Activated T-cell treated with anti-CD3 and anti-CD28 coated beads, Interleukin-2, amount 50 U/mL, for 72 hours (primary cell): ENCODE data around the gene COL9A3. TPM values are rescaled to one million over a fixed set of nuclear protein-coding genes. Genes with fewer than 3 reads are reported as not detected.

Experiments
- ATAC-seq, 2 donors: fragments of 150-1000 bp; cut with Tn5 transposase; replicated peaks in 1 of 2; 2 replicates each; pipeline ENCODE4 v1.10.0; 2021; ENCODE audit warnings: moderate library complexity in 2 of 2, mild to moderate bottlenecking in 1 of 2
- DNase-seq, 2 donors: peaks; one replicate each; pipeline ENCODE4 v3.0.0; 2021 to 2022; ENCODE audit warnings: mixed read lengths in 1 of 2
- H3K27ac Mint-ChIP-seq: one replicate; pipeline ENCODE4 v1.8.0; 2022; ENCODE audit warnings: mild to moderate bottlenecking, moderate library complexity, mixed read lengths
- H3K27me3 Mint-ChIP-seq: one replicate; pipeline ENCODE4 v1.8.0; 2022; ENCODE audit warnings: low read depth, mixed read lengths
- H3K36me3 Mint-ChIP-seq, 2 donors: one replicate each; pipeline ENCODE4 v1.8.0; 2022; ENCODE audit warnings: mixed read lengths in 2 of 2, mild to moderate bottlenecking in 1 of 2; ENCODE audit not compliant: insufficient read depth in 2 of 2
- H3K4me1 Mint-ChIP-seq: one replicate; pipeline ENCODE4 v1.8.0; 2022; ENCODE audit warnings: low read depth, mixed read lengths
- H3K4me3 Mint-ChIP-seq, 2 donors: one replicate each; pipeline ENCODE4 v1.8.0; 2022; ENCODE audit warnings: mild to moderate bottlenecking in 2 of 2, mixed read lengths in 2 of 2, moderate library complexity in 2 of 2
- H3K9me3 Mint-ChIP-seq, 2 donors: one replicate each; pipeline ENCODE4 v1.8.0; 2022; ENCODE audit warnings: mixed read lengths in 2 of 2
- total RNA-seq, 2 donors: library from RNA; stranded (reverse); gene quantifications; one replicate each; pipeline ENCODE4 v1.2.3, GENCODE V29; 2022

COL9A3 gene
- total RNA-seq, 2 donors from 2014 or later, result 0.31 to 0.46 TPM

DNA sequence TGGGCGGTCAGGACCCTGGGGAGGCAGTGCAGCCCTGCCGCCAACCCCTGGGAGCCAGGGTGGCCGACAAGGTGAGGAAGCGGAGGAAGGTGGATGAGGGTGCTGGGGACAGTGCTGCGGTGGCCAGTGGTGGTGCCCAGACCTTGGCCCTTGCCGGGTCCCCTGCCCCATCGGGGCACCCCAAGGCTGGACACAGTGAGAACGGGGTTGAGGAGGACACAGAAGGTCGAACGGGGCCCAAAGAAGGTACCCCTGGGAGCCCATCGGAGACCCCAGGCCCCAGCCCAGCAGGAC, 4.0 kb upstream of the COL9A3 start:
- no peak for ATAC-seq
- DNase-seq, result no peak
- H3K36me3 Mint-ChIP-seq, result peaks cover 0 to 4% of the 10 kb centered on the region in 2 donors
- peaks cover 17% of the 10 kb centered on the region for H3K27me3 Mint-ChIP-seq
- no peaks in the 10 kb centered on the region for H3K9me3 Mint-ChIP-seq
- peaks cover 13% of the 10 kb centered on the region for H3K4me1 Mint-ChIP-seq
- no peak overlapping the region for H3K27ac Mint-ChIP-seq
- H3K4me3 Mint-ChIP-seq, result no peak overlapping the region

DNA sequence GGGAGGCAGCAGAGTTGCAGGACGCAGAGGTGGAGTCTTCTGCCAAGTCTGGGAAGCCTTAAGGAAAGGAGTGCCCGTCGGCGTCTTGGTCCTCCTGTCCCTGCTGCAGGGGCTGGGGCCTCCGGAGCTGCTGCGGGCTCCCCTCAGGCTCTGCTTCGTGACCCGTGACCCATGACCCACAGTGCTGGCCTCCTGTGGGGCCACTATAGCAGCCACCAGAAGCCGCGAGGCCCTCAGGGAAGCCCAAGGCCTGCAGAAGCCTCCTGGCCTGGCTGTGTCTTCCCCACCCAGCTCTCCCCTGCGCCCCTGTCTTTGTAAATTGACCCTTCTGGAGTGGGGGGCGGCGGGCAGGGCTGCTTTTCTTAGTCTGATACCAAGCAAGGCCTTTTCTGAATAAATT, 3.3 kb upstream of the COL9A3 start:
- Mint-ChIP-seq H3K27ac (no peak overlapping the region), H3K9me3 (no peaks in the 10 kb centered on the region), H3K4me3 (no peak overlapping the region), H3K36me3 (peaks cover 0 to 3% of the 10 kb centered on the region in 2 donors), H3K4me1 (peaks cover 7% of the 10 kb centered on the region), H3K27me3 (peaks cover 17% of the 10 kb centered on the region)
- no peak for ATAC-seq
- DNase-seq, result no peak

DNA sequence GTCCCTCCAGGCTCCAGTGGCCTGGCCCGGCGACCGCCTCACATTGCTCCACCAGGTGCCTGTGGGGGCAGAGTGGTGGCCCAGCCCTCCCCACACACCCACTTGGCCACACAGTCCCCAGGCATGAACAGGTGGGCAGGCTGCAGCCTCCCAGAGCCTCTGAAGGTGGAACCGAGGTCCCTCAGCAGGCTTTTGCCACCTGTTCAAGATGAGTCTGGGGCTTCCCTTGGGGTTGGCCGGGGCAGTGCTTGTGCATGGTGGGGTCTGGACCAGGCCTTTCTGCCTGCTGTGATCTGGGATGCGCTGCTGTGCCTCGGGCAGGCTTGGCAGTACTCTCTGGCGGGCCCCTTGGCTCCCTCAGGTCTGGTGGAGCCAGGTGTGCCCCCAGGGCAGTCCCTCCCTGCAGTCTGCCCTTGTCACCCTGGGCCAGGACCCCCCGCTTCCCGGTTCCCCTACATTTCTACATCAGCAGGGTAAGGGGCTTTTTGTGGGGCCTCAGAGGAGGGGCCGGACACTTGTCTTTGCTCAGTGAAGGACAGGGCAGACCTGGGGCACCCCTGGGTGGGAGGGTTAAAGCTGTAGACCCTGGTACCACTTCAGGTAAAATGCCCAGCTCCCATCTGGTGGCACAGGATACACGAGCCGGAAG, 2.7 kb upstream of the COL9A3 start:
- Mint-ChIP-seq H3K4me1 (peaks cover 7% of the 10 kb centered on the region), H3K4me3 (no peak overlapping the region), H3K36me3 (peaks cover 0 to 3% of the 10 kb centered on the region in 2 donors), H3K27ac (no peak overlapping the region), H3K9me3 (no peaks in the 10 kb centered on the region), H3K27me3 (peaks cover 17% of the 10 kb centered on the region)
- no peak for ATAC-seq
- no peak for DNase-seq

DNA sequence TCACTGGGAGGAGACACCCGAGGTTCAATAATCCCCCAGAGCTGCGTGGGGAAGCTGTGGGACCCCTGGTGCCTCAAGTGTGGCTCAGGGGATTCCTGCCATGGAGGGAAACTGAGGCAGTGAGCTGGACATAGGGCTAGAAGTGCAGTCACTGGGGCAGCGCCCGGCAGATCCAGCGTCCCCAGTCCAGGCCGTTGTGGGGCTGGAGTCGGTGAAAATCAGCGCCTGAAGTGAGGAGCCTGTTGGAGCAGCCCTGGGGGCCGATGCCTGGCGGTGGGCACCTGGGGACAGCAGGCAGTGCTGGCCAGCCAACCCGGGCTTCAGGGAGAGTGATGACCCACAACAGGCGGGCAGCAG, 2.2 kb upstream of the COL9A3 start:
- Mint-ChIP-seq H3K36me3 (peaks cover 0 to 3% of the 10 kb centered on the region in 2 donors), H3K27ac (no peak overlapping the region)

DNA sequence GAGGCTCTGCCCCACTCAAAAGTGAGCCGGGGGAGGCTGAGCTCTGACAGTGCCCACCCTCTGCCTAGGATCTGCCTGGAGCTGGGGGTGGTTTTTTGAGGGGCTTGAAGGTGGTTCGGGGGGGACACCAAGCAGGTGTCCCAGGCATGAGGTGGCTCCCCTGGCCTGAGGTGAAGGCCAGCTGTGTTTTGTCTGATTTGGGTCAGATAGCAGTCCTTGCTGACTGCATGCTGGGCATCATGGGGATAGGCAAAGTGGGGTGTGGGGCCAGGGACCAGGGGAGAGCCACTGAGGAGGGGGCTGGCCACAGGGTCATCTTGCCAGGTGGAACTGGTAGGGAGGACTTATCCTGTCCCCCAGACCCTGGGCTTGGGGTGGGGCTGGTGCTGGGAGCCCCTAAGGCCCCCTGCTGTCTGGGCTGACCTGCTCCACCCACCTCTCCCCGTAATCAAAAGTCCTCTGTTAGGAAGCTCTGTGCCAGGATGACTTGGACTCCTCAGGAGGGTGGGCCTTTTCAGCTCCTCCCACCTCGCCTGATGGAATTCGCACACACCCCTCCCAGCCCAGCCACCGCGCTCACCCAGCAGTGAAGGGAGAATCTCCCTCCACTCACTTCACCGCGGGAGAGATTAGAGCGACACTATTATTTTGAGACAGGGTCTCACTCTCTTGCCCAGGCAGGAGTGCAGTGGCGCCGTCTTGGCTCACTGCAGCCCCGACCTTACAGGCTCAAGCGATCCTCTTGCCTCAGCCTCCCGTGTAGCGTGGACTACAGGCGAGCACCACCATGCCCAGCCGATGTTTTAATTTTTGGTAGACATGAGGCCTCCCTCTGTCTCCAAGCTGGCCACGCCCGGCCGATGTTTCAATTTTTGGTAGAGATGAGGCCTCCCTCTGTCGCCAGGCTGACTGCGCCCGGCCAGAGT, 1.5 kb upstream of the COL9A3 start:
- peaks cover 17% of the 10 kb centered on the region for H3K27me3 Mint-ChIP-seq
- no peak for ATAC-seq
- H3K36me3 Mint-ChIP-seq, result peaks cover 0 to 3% of the 10 kb centered on the region in 2 donors
- H3K27ac Mint-ChIP-seq, result no peak overlapping the region
- H3K4me3 Mint-ChIP-seq, result no peak overlapping the region
- no peak for DNase-seq
- peaks cover 7% of the 10 kb centered on the region for H3K4me1 Mint-ChIP-seq
- no peaks in the 10 kb centered on the region for H3K9me3 Mint-ChIP-seq

More for the DNA sequence above, 2.2 kb upstream of the COL9A3 start:
- Mint-ChIP-seq H3K9me3 (no peaks in the 10 kb centered on the region), H3K4me3 (no peak overlapping the region), H3K27me3 (peaks cover 17% of the 10 kb centered on the region), H3K4me1 (peaks cover 7% of the 10 kb centered on the region)
- DNase-seq (no peak), ATAC-seq (no peak)

DNA sequence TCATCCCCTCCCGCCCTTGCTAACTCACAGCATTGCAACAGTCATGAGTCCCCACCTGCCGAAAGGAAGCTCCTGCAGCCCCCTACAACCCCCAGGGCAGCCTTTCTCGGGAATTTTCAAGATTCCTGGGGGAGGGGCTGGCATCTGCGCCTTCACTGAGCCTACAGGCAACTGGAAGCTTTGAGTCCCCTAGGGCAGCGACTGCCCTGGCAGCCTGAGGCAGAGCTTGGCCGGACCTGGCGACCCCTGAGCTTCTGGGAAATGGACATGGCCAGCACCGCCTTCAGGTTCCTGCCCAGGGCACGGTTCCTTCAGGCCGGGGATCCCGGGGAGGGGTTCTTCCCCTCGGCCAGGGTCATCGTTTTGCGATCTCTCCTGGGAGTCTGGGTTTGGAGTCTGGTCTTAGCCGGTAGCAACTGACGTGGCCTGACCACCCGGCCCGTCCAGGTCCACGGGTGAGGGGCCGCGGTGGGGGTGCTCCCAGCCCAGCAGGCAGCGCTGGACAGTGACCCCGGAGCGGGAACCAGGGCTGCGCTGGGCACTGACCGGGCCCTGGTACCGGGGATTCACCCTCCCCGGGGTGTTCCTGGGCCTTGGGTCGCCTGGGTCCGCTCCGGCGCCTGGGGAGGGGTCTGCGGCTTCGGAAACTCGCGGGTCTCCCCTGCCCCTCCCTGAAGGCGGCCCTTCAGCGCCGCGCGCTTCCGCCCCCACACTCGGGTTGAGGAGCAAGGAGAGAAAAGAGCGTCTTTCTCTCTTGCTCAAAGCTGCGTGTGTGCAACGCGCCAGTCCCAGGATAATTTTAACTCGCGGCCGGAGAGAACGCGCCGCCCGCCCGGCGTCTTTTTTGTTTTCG, 593 bp upstream of the COL9A3 start:
- peak in 1 of 2 donors; percentile 46 for ATAC-seq
- Mint-ChIP-seq H3K4me1 (peaks cover 7% of the 10 kb centered on the region), H3K36me3 (peaks cover 0 to 3% of the 10 kb centered on the region in 2 donors), H3K4me3 (peak overlapping the region in 1 of 2 donors; percentile 61), H3K9me3 (no peaks in the 10 kb centered on the region), H3K27ac (no peak overlapping the region), H3K27me3 (peaks cover 17% of the 10 kb centered on the region)
- DNase-seq, result no peak

DNA sequence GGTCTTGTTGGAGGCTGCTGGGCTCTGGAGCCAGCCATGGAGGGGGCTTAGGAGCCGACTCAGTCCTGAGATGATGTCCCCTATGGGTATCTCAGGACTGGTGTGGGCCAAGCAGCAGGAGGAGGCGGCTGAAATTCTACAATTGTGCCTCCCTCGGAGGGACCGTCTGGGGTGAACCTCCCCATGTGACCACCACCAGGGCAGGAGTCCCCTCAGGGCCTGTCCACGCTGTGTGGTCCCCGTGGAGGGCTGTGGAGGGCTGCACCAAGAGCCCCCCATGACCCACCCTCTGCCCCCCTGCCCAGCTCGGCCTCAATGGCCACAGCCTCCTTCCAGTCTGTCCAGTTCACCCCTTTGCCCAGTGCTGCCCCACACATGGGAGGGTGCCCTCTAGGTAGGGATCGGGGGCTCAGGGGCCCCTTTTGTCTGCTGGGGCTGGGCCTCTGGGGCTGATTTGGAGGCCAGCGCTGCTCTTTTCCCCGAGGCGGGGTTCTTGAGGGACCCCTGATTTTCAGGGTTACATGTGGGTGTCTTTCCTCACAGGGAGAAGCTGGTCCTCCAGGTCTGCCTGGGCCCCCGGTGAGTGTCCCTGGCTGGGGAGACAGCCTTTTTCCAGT, 1.2 kb downstream of the COL9A3 start:
- Mint-ChIP-seq H3K4me1 (peaks cover 7% of the 10 kb centered on the region), H3K36me3 (no peaks in the 10 kb centered on the region), H3K27ac (no peak overlapping the region), H3K27me3 (peaks cover 17% of the 10 kb centered on the region), H3K9me3 (no peaks in the 10 kb centered on the region), H3K4me3 (peak overlapping the region in 1 of 2 donors; percentile 52)
- no peak for ATAC-seq
- DNase-seq, result no peak

DNA sequence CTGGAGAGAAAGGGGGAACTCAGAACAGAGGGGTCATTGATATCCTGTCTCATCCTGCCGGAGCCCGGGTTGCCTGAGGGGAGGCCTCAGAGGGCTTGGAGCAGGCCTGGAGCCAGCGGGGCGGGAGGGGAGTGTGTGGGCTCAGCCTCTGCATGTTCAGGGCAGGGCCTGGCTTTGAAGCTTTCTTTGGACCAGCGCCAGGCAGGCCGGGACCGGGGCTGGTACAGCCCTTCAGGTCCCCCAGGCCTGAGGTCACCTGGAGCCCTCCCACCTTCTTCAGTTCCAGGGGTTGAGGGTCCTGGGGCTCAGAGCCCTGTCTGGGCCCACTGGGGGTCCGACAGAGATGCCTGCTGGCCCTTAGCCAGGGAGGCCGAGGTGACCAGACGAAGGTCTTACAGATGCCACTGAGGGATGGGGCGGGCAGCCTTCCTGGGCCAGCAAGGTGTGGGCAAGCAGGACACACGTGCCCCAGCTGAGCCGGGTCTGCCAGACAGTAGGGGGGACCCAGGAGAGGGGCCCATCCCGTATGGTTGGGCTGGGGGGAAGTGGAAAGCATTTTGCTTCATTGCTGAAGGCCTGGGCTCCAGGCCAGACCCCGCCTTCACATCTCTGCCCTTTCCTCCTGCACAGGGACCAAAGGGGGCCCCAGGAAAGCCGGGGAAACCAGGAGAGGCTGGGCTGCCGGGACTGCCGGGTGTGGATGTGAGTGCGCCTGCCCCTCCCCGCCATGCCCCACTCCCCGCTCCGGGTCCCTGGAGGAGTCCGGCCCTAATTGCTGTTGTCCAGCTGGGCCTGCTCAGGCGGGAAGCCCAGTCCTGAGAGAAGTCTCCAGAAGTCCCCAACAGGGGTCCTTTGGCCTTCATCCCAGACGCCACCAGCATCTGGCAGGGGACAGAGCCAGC, 2.0 kb downstream of the COL9A3 start:
- no peaks in the 10 kb centered on the region for H3K36me3 Mint-ChIP-seq
- peaks cover 17% of the 10 kb centered on the region for H3K27me3 Mint-ChIP-seq
- H3K4me1 Mint-ChIP-seq, result peaks cover 7% of the 10 kb centered on the region
- no peaks in the 10 kb centered on the region for H3K9me3 Mint-ChIP-seq
- no peak overlapping the region for H3K4me3 Mint-ChIP-seq
- no peak overlapping the region for H3K27ac Mint-ChIP-seq
- no peak for ATAC-seq
- no peak for DNase-seq

DNA sequence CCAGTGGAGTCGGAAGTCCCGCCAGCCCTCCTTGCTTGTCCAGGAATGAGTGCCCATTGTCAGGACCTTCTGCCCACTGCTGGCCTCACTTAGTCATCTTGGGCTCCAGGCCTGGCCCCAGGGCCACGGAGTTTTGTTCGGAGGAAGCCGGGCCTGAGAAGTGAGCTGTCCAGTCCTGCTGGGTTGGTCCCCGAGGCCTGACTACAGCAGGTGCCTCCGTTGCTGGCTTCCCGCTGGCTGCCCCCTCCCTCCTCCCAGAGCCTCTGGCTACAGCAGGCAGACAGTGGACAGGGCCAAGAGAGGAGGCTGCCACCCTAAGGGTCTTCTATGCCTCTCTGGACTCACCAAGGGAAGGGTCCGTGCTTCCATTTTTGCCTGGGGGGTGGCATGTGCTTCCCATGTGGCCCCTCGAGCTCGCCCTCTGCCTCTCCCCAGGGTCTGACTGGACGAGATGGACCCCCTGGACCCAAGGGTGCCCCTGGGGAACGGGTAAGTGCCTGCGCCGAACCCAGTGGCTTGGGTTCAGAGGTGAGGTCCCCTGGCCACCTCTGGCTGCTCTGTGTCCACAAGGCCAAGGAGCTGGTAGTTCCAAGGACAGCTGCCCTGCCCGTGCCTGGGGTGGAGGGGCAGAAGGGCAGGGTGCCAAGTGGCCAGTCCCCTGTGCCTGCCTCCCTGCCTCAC, 2.8 kb downstream of the COL9A3 start:
- ATAC-seq (no peak), DNase-seq (no peak)
- H3K36me3 Mint-ChIP-seq, result no peaks in the 10 kb centered on the region
- no peak overlapping the region for H3K27ac Mint-ChIP-seq
- peaks cover 7% of the 10 kb centered on the region for H3K4me1 Mint-ChIP-seq
- H3K9me3 Mint-ChIP-seq, result no peaks in the 10 kb centered on the region
- peaks cover 15% of the 10 kb centered on the region for H3K27me3 Mint-ChIP-seq
- no peak overlapping the region for H3K4me3 Mint-ChIP-seq

DNA sequence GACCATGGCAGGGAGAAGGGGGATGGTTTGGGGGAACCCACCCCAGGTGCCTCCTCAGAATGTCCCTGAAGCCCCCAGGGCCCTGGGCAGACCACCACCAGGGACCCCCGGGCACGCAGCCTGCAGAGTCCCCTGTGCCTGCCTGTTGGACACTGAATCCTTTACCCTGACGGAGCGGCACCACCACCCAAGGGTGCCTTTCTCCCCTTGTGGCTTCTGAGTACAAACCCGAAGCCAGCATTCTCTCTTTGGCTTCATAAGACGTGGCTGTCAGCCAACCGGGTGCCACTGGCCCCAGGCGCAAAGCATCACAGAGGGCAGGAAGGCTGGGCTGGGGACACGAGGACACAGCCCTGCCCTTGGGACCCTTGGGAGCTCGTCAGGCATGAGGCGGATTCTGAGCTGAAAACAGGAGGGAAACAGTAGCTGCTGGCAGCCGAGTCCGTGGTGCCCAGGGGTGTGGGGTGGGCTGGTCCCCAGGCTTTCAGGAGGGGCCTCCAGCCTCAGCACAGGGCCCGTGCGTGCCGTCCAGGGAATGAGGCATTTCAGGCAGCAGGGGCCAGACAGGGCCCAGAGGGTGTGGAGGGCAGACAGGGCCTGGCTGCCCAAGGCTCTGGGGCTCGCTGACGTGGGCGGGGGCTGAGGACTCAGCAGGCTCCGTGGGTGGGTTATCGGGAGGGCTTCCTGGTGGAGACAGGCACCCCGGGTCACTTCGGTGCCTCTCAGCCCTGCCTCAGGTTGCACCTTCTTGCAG, 3.5 kb downstream of the COL9A3 start:
- Mint-ChIP-seq H3K27me3 (peaks cover 8% of the 10 kb centered on the region), H3K4me1 (peaks cover 7% of the 10 kb centered on the region), H3K27ac (no peak overlapping the region), H3K36me3 (no peaks in the 10 kb centered on the region), H3K4me3 (no peak overlapping the region), H3K9me3 (no peaks in the 10 kb centered on the region)
- DNase-seq (no peak), ATAC-seq (no peak)

DNA sequence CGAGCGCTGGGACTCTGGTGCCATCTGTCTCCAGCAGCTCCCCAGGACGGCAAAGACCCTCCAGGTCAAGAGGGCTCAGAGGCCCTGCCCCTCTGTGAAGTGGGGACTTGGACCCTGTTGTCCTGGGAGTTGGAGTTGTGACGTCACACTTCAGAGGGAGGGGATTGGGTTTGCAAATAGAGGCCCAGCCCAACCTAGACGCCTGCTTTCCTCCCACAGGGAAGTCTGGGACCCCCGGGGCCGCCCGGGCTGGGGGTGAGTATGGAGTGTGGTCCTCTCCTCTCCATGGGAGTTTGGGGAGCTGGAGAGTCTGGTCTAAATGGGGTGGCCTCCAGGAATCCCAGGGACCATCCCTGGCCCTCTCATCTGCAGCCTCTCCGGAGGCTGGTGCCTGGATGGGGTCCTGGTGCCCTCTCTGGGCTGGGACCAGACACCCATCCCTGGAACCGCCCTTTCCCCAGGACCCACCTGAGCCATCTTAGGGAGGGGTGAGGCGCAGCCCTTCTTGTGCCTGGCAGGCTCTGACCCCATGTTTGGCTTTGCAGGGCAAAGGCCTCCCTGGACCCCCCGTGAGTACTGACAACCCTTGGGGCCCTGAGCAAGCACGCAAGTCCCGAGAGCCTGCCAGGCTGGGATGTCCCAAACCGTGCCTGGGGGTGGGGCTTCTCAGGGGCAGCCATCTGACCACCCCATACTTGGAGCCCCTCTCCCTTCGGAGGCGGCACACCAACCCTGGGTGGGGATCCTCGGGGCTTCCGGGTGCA, 4.3 kb downstream of the COL9A3 start:
- Mint-ChIP-seq H3K4me3 (no peak overlapping the region), H3K27ac (no peak overlapping the region), H3K4me1 (no peaks in the 10 kb centered on the region), H3K9me3 (no peaks in the 10 kb centered on the region), H3K27me3 (peaks cover under 1% of the 10 kb centered on the region), H3K36me3 (no peaks in the 10 kb centered on the region)
- DNase-seq, result no peak
- ATAC-seq, result no peak
